Endothelial cell of umbilical vein (primary cell): Measurements from ENCODE around the gene SHC4. TPM values are rescaled to one million over a fixed set of nuclear protein-coding genes. Genes with fewer than 3 reads are reported as not detected.

Source experiments
- BruUV-seq: library from RNA; stranded (reverse); fragments of 400-500 nt; replicated peaks from 2 replicates; lab custom pipeline; 2021; lab: Mats Ljungman, UMichigan
- CTCF ChIA-PET: fragments of 300-600, 350-600 bp; sonication (Branson Sonifier 250); formaldehyde crosslinking; loops from one replicate; lab custom pipeline; 2021; ENCODE audit warnings: antibody characterized with exemption, inconsistent platforms; lab: Charles Lee
- POLR2A ChIA-PET: fragments of 300-600, 350-600 bp; sonication (Branson Sonifier 250); formaldehyde crosslinking; loops from one replicate; lab custom pipeline; 2021; ENCODE audit warnings: antibody characterized with exemption, inconsistent platforms; lab: Charles Lee
- DNase-seq: peaks from one replicate; pipeline ENCODE4 v3.0.0-alpha.2; 2011; ENCODE audit warnings: low read depth, low spot score
- FAIRE-seq: peaks from 2 replicates; lab custom pipeline; 2011; peaks lifted over from hg19 to GRCh38; lab: Jason Lieb, UNC
- H2AFZ ChIP-seq: 2 replicates; pipeline ENCODE4 v1.6.0; 2012; ENCODE audit warnings: low read depth, low read length, control low read depth, inconsistent platforms
- H3K27ac ChIP-seq: 2 replicates; pipeline ENCODE4 v1.5.1; 2011; ENCODE audit warnings: low read depth, mild to moderate bottlenecking, control low read depth, low read length, moderate library complexity; ENCODE audit not compliant: insufficient read depth
- H3K27me3 ChIP-seq, 2 experiments: 2 replicates each; pipeline versions ENCODE4 v1.6.0 to v1.6.1; 2011; ENCODE audit warnings: low read length in 2 of 2, mixed read lengths in 1 of 2; ENCODE audit not compliant: control insufficient read depth in 2 of 2, insufficient read depth in 2 of 2
- H3K36me3 ChIP-seq, 2 experiments: 2 replicates in 1 of 2; 3 replicates in 1 of 2; pipeline ENCODE4 v1.5.1; 2011; ENCODE audit warnings: low read length in 2 of 2, mild to moderate bottlenecking in 1 of 2, moderate library complexity in 1 of 2; ENCODE audit not compliant: control insufficient read depth in 2 of 2, insufficient read depth in 2 of 2; ENCODE audit errors: extremely low read depth in 1 of 2
- H3K4me1 ChIP-seq: 3 replicates; pipeline ENCODE4 v1.5.1; 2011; ENCODE audit warnings: mild to moderate bottlenecking, low read length; ENCODE audit not compliant: control insufficient read depth, insufficient read depth; ENCODE audit errors: extremely low read depth
- H3K4me2 ChIP-seq: 2 replicates; pipeline ENCODE4 v1.6.1; 2011; ENCODE audit warnings: low read length, control low read depth, mixed read lengths; ENCODE audit not compliant: insufficient read depth
- H3K4me3 ChIP-seq, 3 experiments: fragments of 200-600 bp in 1 of 3; sonication (generic), shearing (Covaris generic) in 1 of 3; replicated peaks in 1 of 3; 2 replicates each; pipeline ENCODE4 v1.5.1; 2011 to 2016; ENCODE audit warnings: control low read depth in 3 of 3, low read length in 3 of 3, mild to moderate bottlenecking in 2 of 3, inconsistent platforms in 1 of 3, low read depth in 1 of 3, moderate library complexity in 1 of 3; ENCODE audit not compliant: insufficient read depth in 1 of 3
- H3K79me2 ChIP-seq: 2 replicates; pipeline ENCODE4 v1.6.0; 2012; ENCODE audit warnings: low read length, inconsistent platforms; ENCODE audit not compliant: control insufficient read depth, insufficient read depth
- H3K9ac ChIP-seq: replicated peaks from 2 replicates; pipeline ENCODE3; 2011; ENCODE audit warnings: low read length, control low read depth; ENCODE audit not compliant: insufficient read depth; ENCODE audit errors: extremely low read depth
- H3K9me1 ChIP-seq: replicated peaks from 3 replicates; pipeline ENCODE4 v1.6.0; 2011; ENCODE audit warnings: mild to moderate bottlenecking, low read length; ENCODE audit not compliant: control insufficient read depth, insufficient read depth; ENCODE audit errors: extremely low read depth
- H3K9me3 ChIP-seq: replicated peaks from 2 replicates; pipeline ENCODE4 v1.5.1; 2012; ENCODE audit warnings: low read length, inconsistent platforms; ENCODE audit not compliant: control insufficient read depth, insufficient read depth
- H4K20me1 ChIP-seq: replicated peaks from 2 replicates; pipeline ENCODE3; 2011; ENCODE audit warnings: mild to moderate bottlenecking, low read length; ENCODE audit not compliant: control insufficient read depth, insufficient read depth; ENCODE audit errors: extremely low read depth
- EZH2 ChIP-seq: IDR thresholded peaks from 2 replicates; pipeline ENCODE4 v1.6.1; 2012; ENCODE audit warnings: borderline replicate concordance, low read depth, mild to moderate bottlenecking, moderate library complexity, low read length, inconsistent platforms; ENCODE audit not compliant: severe bottlenecking
- FOS ChIP-seq: IDR thresholded peaks from 2 replicates; pipeline ENCODE4 v1.6.1; 2011; ENCODE audit warnings: mild to moderate bottlenecking, low read length, moderate library complexity, borderline replicate concordance; ENCODE audit not compliant: insufficient read depth
- GATA2 ChIP-seq: IDR thresholded peaks from 2 replicates; pipeline ENCODE4 v1.7.0; 2011; ENCODE audit warnings: low read depth, mild to moderate bottlenecking, moderate library complexity, mixed read lengths, low read length; ENCODE audit not compliant: insufficient read length, insufficient read depth
- JUN ChIP-seq: IDR thresholded peaks from 2 replicates; pipeline ENCODE4 v1.6.1; 2011; ENCODE audit warnings: borderline replicate concordance, low read depth; ENCODE audit not compliant: insufficient read length, insufficient read depth
- MYC ChIP-seq: IDR thresholded peaks from one replicate; pipeline ENCODE4 v1.6.1; 2011; ENCODE audit warnings: mild to moderate bottlenecking, low read depth, low read length
- POLR2A ChIP-seq: IDR thresholded peaks from 2 replicates; pipeline ENCODE4 v1.6.1; 2012; ENCODE audit warnings: low read depth, mild to moderate bottlenecking, control low read depth, low read length
- POLR2AphosphoS5 ChIP-seq: IDR thresholded peaks from 2 replicates; pipeline ENCODE4 v1.6.1; 2012; ENCODE audit warnings: low read depth, mild to moderate bottlenecking, control low read depth, low read length, moderate library complexity; ENCODE audit not compliant: insufficient read depth
- dilution Hi-C: fragments of 300-500 bp; cut with MboI; formaldehyde crosslinking; loops from one replicate; pipeline ENCODE4 v1.15.0; 2019; ENCODE audit warnings: low sequenced_read_pairs; ENCODE audit not compliant: extremely low pct_ligation_motif_present
- intact Hi-C: fragments of 100-400 bp; cut with micrococcal nuclease; formaldehyde crosslinking; loops from one replicate; pipeline ENCODE4 v1.10.0; 2022
- polyA plus RNA-seq, 4 experiments: library from polyadenylated mRNA; depleted of rRNA in 3 of 4; stranded (reverse) in 3 of 4; unstranded in 1 of 4; fragments of >200 nt; gene quantifications; 2 replicates each; pipeline versions ENCODE4 v1.2.1 to v1.2.3, GENCODE V29; 2011 to 2012; ENCODE audit warnings: missing spikeins in 1 of 4
- total RNA-seq: library from RNA; stranded (reverse); gene quantifications from 2 replicates; pipeline ENCODE4 v1.2.3, GENCODE V29; 2021
- TF ChIP-seq, protein P1 (sequence below): IDR thresholded peaks from 2 replicates; pipeline ENCODE4 v1.6.1; 2011; ENCODE audit not compliant: insufficient read depth, insufficient read length
- TF ChIP-seq, protein P2 (sequence below), 2 donors: IDR thresholded peaks; 1 replicate in 1 of 2; 2 replicates in 1 of 2; pipeline ENCODE4 v1.5.1; 2011; ENCODE audit warnings: low read length in 2 of 2, mild to moderate bottlenecking in 2 of 2, moderate library complexity in 2 of 2, control low read depth in 1 of 2, inconsistent platforms in 1 of 2, low read depth in 1 of 2; ENCODE audit not compliant: insufficient read depth in 1 of 2; ENCODE audit errors: extremely low read depth in 1 of 2

SHC4 gene
- total and polyA plus RNA-seq, 2 donors (not counting 3 experiments of a cell fraction or from before 2014, with no cell fraction given): 0.20 TPM; not detected in 1

DNA sequence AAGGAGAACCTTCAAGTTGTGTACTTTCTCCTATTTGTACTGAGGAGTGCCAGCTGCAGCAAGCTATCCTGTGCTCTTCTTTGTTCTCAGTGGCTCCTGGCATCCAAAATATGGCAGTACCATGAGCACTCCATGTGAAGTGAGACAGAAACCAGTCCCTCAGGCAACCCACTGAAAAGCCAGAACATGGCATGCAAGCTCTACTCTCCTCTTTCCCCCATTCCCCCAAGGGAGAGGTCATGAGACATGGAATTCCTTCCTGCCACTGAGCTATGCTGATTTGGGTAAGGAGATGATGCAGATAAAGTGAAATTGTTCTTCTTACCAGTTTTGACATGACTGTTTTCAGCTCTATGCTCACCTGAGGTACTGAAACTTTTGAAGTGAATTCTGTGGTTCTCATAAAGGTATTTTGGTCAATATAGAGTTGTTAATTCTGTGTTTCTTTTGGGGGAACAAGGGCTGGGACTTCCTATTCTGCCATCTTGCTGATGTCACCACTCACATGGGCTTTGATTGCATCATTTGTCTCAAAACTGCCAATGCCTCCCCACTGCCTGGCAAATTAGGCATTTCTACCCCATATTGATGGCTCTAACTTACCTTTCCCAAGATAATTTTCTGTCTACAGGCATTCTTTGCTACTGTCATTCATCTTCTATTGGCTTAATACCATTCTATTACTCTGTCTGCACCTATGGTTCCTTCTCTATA lies 130.0 kb downstream of the SHC4 start:
- FAIRE-seq: no peak
- Histone ChIP-seq H2AFZ (no peak overlapping the region), H3K4me2 (no peak overlapping the region), H3K27ac (no peak overlapping the region), H3K4me1 (no peaks in the 10 kb centered on the region), H3K4me3 (no peak overlapping the region), H3K9ac (no peak overlapping the region), H3K79me2 (no peaks in the 10 kb centered on the region), H3K36me3 (no peaks in the 10 kb centered on the region), H3K27me3 (peaks cover 11 to 16% of the 10 kb centered on the region in 2 experiments), H4K20me1 (no peaks in the 10 kb centered on the region), H3K9me1 (no peaks in the 10 kb centered on the region), H3K9me3 (no peaks in the 10 kb centered on the region)
- BruUV-seq: no TSS peak
- ChIA-PET POLR2A (no interaction called here), CTCF (no interaction called here)
- dilution Hi-C loops (no loop called here), intact Hi-C loops (no loop called here)
- TF ChIP-seq FOS (no peak), JUN (no peak)
- DNase-seq: no peak

DNA sequence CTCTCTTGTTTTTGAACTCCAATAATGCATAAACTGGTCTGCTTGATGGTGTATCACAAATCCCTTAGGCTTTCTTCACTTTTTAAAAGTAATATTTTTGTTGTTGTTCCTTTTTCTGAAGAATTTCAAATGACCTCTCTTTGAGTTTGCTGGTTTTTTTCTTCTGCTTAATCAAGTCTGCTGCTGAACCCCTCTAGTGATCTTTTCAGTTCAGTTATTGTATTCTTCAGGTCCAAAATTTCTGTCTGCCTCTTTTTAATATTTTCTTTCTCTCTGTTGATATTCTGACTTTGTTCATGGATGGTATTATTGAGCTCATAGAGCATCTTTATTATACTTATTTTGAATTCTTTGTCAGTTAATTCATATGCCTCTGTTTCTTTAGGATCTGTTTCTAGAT lies 131.1 kb downstream of the SHC4 start:
- TF ChIP-seq POLR2A (no peak), POLR2AphosphoS5 (no peak), MYC (no peak), EZH2 (no peak), GATA2 (no peak), JUN (no peak), FOS (no peak)
- TF ChIP-seq, protein P1, sequence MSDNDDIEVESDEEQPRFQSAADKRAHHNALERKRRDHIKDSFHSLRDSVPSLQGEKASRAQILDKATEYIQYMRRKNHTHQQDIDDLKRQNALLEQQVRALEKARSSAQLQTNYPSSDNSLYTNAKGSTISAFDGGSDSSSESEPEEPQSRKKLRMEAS: no peak
- TF ChIP-seq, protein P2, sequence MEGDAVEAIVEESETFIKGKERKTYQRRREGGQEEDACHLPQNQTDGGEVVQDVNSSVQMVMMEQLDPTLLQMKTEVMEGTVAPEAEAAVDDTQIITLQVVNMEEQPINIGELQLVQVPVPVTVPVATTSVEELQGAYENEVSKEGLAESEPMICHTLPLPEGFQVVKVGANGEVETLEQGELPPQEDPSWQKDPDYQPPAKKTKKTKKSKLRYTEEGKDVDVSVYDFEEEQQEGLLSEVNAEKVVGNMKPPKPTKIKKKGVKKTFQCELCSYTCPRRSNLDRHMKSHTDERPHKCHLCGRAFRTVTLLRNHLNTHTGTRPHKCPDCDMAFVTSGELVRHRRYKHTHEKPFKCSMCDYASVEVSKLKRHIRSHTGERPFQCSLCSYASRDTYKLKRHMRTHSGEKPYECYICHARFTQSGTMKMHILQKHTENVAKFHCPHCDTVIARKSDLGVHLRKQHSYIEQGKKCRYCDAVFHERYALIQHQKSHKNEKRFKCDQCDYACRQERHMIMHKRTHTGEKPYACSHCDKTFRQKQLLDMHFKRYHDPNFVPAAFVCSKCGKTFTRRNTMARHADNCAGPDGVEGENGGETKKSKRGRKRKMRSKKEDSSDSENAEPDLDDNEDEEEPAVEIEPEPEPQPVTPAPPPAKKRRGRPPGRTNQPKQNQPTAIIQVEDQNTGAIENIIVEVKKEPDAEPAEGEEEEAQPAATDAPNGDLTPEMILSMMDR (IDR thresholded peaks at IDR 0.05; ENCODE audit: extremely low read depth in 1 of 2, insufficient read depth in 1 of 2, low read depth in 1 of 2, low read length in 2 of 2): no peak
- Histone ChIP-seq H3K36me3 (no peaks in the 10 kb centered on the region), H3K79me2 (no peaks in the 10 kb centered on the region), H3K27me3 (peaks cover 11 to 16% of the 10 kb centered on the region in 2 experiments), H3K4me1 (no peaks in the 10 kb centered on the region), H2AFZ (no peak overlapping the region), H4K20me1 (no peaks in the 10 kb centered on the region), H3K9ac (no peak overlapping the region), H3K9me1 (no peaks in the 10 kb centered on the region), H3K27ac (no peak overlapping the region), H3K4me3 (no peak overlapping the region), H3K4me2 (no peak overlapping the region), H3K9me3 (no peaks in the 10 kb centered on the region)
- CTCF ChIA-PET: no interaction called here
- BruUV-seq: no TSS peak
- no peak for FAIRE-seq
- DNase-seq: no peak
- intact Hi-C loops: no loop called here
- POLR2A ChIA-PET: no interaction called here
- dilution Hi-C loops: no loop called here
